Measurements from ENCODE around the gene CSNK1E. TPM values are rescaled to one million over a fixed set of nuclear protein-coding genes. Genes with fewer than 3 reads are reported as not detected.

Gene CSNK1E
- total and polyA plus RNA-seq, 2 of the 4 experiments (the other 2 are of a cell fraction): 116 to 276 TPM

- peaks cover 46% of the 10 kb centered on the region for H3K4me1 ChIP-seq (ENCODE audit: control insufficient read depth, insufficient read depth, low read length)
Measured at GRCh38 chr22:38314933-38315822, 2.1 kb downstream of the CSNK1E start.

More at GRCh38 chr22:38314933-38315822, 2.1 kb downstream of the CSNK1E start:
- peak overlapping the region; percentile 97 for H3K14ac ChIP-seq (replicated peaks; ENCODE audit: low read depth, low read length)
- H2BK120ac ChIP-seq (ENCODE audit: low read depth, low read length): peak overlapping the region; percentile 72
- H3K18ac ChIP-seq (ENCODE audit: low read depth, low read length): peak overlapping the region; percentile 56
- H2BK15ac ChIP-seq (ENCODE audit: low read depth, low read length): peak overlapping the region; percentile 37; the same call in 2 of the 3 replicates
- H3K4me2 ChIP-seq (ENCODE audit: low read depth, low read length): peak overlapping the region; percentile 92
- H3K27ac ChIP-seq (ENCODE audit: insufficient read depth, low read length): peak overlapping the region; percentile 98
- H3K9ac ChIP-seq (ENCODE audit: low read depth, low read length): peak overlapping the region; percentile 99
- intact Hi-C loops (cut with micrococcal nuclease) (no loop called here), dilution Hi-C loops (cut with HindIII; ENCODE audit: low sequenced_read_pairs, unreplicated experiment) (no loop called here), in situ Hi-C loops (cut with MboI; ENCODE audit: low sequenced_read_pairs) (no loop called here)
- H3K23ac ChIP-seq (ENCODE audit: low read depth, low read length): peak overlapping the region; percentile 99
- H3K9me3 ChIP-seq (ENCODE audit: control insufficient read depth, insufficient read depth, low read length): no peaks in the 10 kb centered on the region
- TF ChIP-seq NFE2L2 (IDR thresholded peaks at IDR 0.05; ENCODE audit: low read depth, low read length) (no peak), POLR2A (IDR thresholded peaks at IDR 0.05; ENCODE audit: low read depth, low read length) (peak; percentile 20), SMC3 (IDR thresholded peaks at IDR 0.05; ENCODE audit: low read depth, low read length) (no peak), MXI1 (IDR thresholded peaks at IDR 0.05; ENCODE audit: borderline replicate concordance, low read depth, low read length) (peak; percentile 62; the same call in 1 of the 2 replicates), MAFK (IDR thresholded peaks at IDR 0.05; ENCODE audit: low read depth, low read length) (no peak), FOS (IDR thresholded peaks at IDR 0.05; ENCODE audit: low read depth, low read length) (no peak)
- H2AK5ac ChIP-seq (ENCODE audit: low read depth, low read length): peak overlapping the region; percentile 99
- no TSS peak for BruUV-seq (replicated peaks)
- H4K8ac ChIP-seq (ENCODE audit: low read depth in 2 of 2, low read length in 2 of 2): peak overlapping the region; percentile 83 to 86
- CTCF ChIA-PET: interaction anchor here (0.7 kb wide), 1 partner anchor 13 kb away, joined by 3 read pairs; no protein-coding TSS in a partner anchor
- peak overlapping the region; percentile 28; the same call in 1 of the 2 replicates for H4K5ac ChIP-seq (ENCODE audit: low read depth, low read length)
- ATAC-seq (ENCODE audit: low read depth): no peak
- peak overlapping the region; percentile 85 for H3K4ac ChIP-seq (ENCODE audit: low read depth, low read length)
- peak overlapping the region; percentile 97 for H3K56ac ChIP-seq (ENCODE audit: extremely low read depth, insufficient read depth, low read length)
- peak overlapping the region; percentile 71 for H2AFZ ChIP-seq (replicated peaks; ENCODE audit: low read length, poor library complexity)
- H4K91ac ChIP-seq (ENCODE audit: insufficient read depth, low read depth, low read length): peak overlapping the region; percentile 93
- POLR2A ChIA-PET (ENCODE audit: unreplicated experiment): interaction anchor here (0.5 to 0.9 kb wide), 3 partner anchors 10 to 68 kb away, joined by 3 to 30 read pairs (median 4); no protein-coding TSS in a partner anchor
- peak overlapping the region; percentile 61; the same call in 1 of the 2 replicates for H2BK20ac ChIP-seq (ENCODE audit: low read depth, low read length)
- peaks cover 34% of the 10 kb centered on the region for H3K9me1 ChIP-seq (ENCODE audit: insufficient read depth, low read length)
- peaks cover 0 to 54% of the 10 kb centered on the region in 2 experiments; a peak in 2 of 4 replicates for H3K79me1 ChIP-seq (ENCODE audit: low read depth in 1 of 2, low read length in 2 of 2)
- H3K36me3 ChIP-seq (ENCODE audit: control insufficient read depth, insufficient read depth, low read length): peaks cover 26% of the 10 kb centered on the region
- peak; percentile 35 for DNase-seq
- peak overlapping the region; percentile 94 for H2BK5ac ChIP-seq (ENCODE audit: low read depth, low read length, poor library complexity, severe bottlenecking)
- H4K20me1 ChIP-seq (ENCODE audit: insufficient read depth, low read length): peaks cover 60% of the 10 kb centered on the region
- peak overlapping the region; percentile 97 for H2AK9ac ChIP-seq (replicated peaks; ENCODE audit: low read depth, low read length, poor library complexity)
- WGBS, 2 experiments (ENCODE audit: extremely low coverage in 2 of 2, insufficient read length in 1 of 2): 0% methylated on average over 2 of the region's 21 CpGs; no CpG with 5 or more reads in 1 of the 2 experiments
- peak overlapping the region; percentile 92 for H3K4me3 ChIP-seq (ENCODE audit: insufficient read depth, low read depth, low read length)
- H3K27me3 ChIP-seq (ENCODE audit: control insufficient read depth, insufficient read depth, low read length): no peaks in the 10 kb centered on the region

Data from IMR-90 (cell line).